Heart right ventricle (tissue), 16 donors: ENCODE results near the gene TBX15. TPM values are rescaled to one million over a fixed set of nuclear protein-coding genes. Genes with fewer than 3 reads are reported as not detected.

Experiments used
- ATAC-seq, 8 donors: fragments of 200-7000 bp; cut with Tn5 transposase; one replicate each; pipeline ENCODE4 v1.9.1; 2020; ENCODE audit warnings: mild to moderate bottlenecking in 8 of 8, moderate library complexity in 8 of 8, moderate number of reproducible peaks in 1 of 8
- DNase-seq, 2 donors: peaks; one replicate each; pipeline ENCODE4 v3.0.0-alpha.2; 2020
- H3K27ac ChIP-seq, 10 donors: fragments of 200-600 bp; sonication (generic) in 2 of 10; one replicate each; pipeline versions ENCODE4 v1.5.0 to v1.8.0; 2020 to 2022; ENCODE audit warnings: mild to moderate bottlenecking in 3 of 10
- H3K27me3 ChIP-seq, 7 donors: fragments of 200-600 bp; one replicate each; pipeline ENCODE4 v1.8.0; 2021 to 2022; ENCODE audit warnings: mild to moderate bottlenecking in 2 of 7
- H3K36me3 ChIP-seq, 9 donors: fragments of 200-600 bp; sonication (generic) in 1 of 9; one replicate each; pipeline versions ENCODE4 v1.5.0 to v1.8.0; 2020 to 2022; ENCODE audit warnings: mild to moderate bottlenecking in 2 of 9
- H3K4me1 ChIP-seq, 9 donors: fragments of 200-600 bp; sonication (generic) in 1 of 9; one replicate each; pipeline versions ENCODE4 v1.5.0 to v1.8.0; 2020 to 2022; ENCODE audit warnings: mild to moderate bottlenecking in 4 of 9
- H3K4me3 ChIP-seq, 10 donors: fragments of 200-600 bp; sonication (generic) in 2 of 10; one replicate each; pipeline versions ENCODE4 v1.5.0 to v1.8.0; 2020 to 2022; ENCODE audit warnings: mild to moderate bottlenecking in 7 of 10, moderate library complexity in 2 of 10
- H3K9me3 ChIP-seq, 11 donors: fragments of 200-600 bp in 10 of 11; sonication (generic) in 2 of 11; one replicate each; pipeline versions ENCODE4 v1.5.0 to v1.8.0; 2013 to 2022; ENCODE audit warnings: mild to moderate bottlenecking in 2 of 11, control low read depth in 1 of 11, moderate library complexity in 1 of 11
- WGBS, 2 donors: extraction: QIAGEN DNeasy Blood & Tissue Kit; methylation state at CpG; one replicate each; pipeline ENCODE4 v1.1.7; 2013; ENCODE audit warnings: inconsistent platforms in 1 of 2; 5-methylcytosine and 5-hydroxymethylcytosine counted together
- intact Hi-C, 10 donors: fragments of 100-400 bp; cut with DNase I; formaldehyde crosslinking; loops; one replicate each; pipeline versions ENCODE4 v1.11.1 to v1.14.2; 2022
- polyA plus RNA-seq, 2 donors: library from polyadenylated mRNA; stranded (reverse); fragments of 200-250 nt; gene quantifications; one replicate each; pipeline ENCODE4 v1.2.3, GENCODE V29; 2013
- total RNA-seq, 10 donors: library from RNA; stranded (reverse); fragmentation: NEBNext Ultra II Directional in 3 of 10; extraction: Animal tissue kit (Norgen Biotek cat#: 25700) in 3 of 10; gene quantifications; one replicate each; pipeline versions ENCODE4 v1.2.1 to v1.2.4, GENCODE V29; 2021 to 2023
- TF ChIP-seq, protein P1 (sequence below), 9 donors: fragments of 200-600 bp; sonication (generic) in 2 of 9; IDR thresholded peaks; one replicate each; pipeline versions ENCODE4 v1.5.0 to v1.8.0; 2021 to 2022; ENCODE audit warnings: antibody characterized with exemption in 9 of 9, mild to moderate bottlenecking in 5 of 9, moderate library complexity in 1 of 9
- donor health status: Arrhythmogenic right ventricular cardiomyopathy.
- donor health status: ischemic (EF 13 %, LVEDD 7.1; RV severe dilation, severe dysfunction).
- donor health status: healthy with polysubstance abuse.
- donor health status: DM: no; HTN: yes; CAD: no.
- donor health status: DM: no; HTN: no; CAD: no.
- donor health status: ischemic (EF 25% LVEDD 6.9; RV normal size, moderate dysfunction).
- donor health status: ischemic (EF 25% LVEDD 5.7; RV mildly dilated, moderate dysfunction).
- donor health status: healthy.
- donor health status: DM: yes; HTN: yes; CAD: no.
- donor health status: Ischemic cardiomyopathy.
- donor health status: ischemic (EF 35%, LVEDD 5.7; RV mildly dilated, moderate dysfunction).
- donor health status: nonischemic (EF 11% LVEDD 7.7; RV severe dilation, severe dysfunction).
- donor health status: DM: yes; HTN: yes; CAD: no.
- donor health status: PGD.
- donor health status: ischemic (EF 29% LVEDD 5.4; RV normal size, mild dysfunction).
- donor health status: nonischemic (EF 23%, LVEDD 6.1; RV moderate dilation, normal function).

TBX15 gene
- total and polyA plus RNA-seq, 12 donors = 0.18 to 1.1 (median 0.47) TPM

DNA sequence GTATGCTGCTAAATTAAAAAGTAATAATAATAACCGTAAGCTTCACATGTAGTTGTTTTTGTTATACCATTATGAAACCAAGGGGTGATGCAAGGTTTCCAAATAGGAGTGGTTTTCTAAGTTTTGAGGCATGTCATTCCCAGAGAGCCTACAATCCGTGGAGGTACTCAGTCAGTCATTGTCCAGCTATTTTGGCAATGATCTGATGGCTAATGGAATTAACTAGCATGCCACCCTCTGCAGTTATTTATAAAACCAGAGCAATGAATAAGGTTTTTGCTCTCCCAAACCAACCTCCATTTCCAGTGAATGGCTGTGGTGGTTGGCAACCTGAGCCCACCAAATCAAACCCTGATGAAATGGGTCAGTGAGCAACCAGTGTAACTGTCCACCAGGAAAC lies 106.4 kb downstream of the TBX15 start:
- no peaks in the 10 kb centered on the region for H3K27me3 ChIP-seq
- TF ChIP-seq, protein P1, sequence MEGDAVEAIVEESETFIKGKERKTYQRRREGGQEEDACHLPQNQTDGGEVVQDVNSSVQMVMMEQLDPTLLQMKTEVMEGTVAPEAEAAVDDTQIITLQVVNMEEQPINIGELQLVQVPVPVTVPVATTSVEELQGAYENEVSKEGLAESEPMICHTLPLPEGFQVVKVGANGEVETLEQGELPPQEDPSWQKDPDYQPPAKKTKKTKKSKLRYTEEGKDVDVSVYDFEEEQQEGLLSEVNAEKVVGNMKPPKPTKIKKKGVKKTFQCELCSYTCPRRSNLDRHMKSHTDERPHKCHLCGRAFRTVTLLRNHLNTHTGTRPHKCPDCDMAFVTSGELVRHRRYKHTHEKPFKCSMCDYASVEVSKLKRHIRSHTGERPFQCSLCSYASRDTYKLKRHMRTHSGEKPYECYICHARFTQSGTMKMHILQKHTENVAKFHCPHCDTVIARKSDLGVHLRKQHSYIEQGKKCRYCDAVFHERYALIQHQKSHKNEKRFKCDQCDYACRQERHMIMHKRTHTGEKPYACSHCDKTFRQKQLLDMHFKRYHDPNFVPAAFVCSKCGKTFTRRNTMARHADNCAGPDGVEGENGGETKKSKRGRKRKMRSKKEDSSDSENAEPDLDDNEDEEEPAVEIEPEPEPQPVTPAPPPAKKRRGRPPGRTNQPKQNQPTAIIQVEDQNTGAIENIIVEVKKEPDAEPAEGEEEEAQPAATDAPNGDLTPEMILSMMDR (IDR thresholded peaks at IDR 0.05) = no peak
- no peaks in the 10 kb centered on the region for H3K9me3 ChIP-seq
- no peak for ATAC-seq
- WGBS, 2 donors = 72 to 78% methylated on average over 2 of the region's 2 CpGs
- no peaks in the 10 kb centered on the region for H3K4me1 ChIP-seq
- DNase-seq = no peak
- intact Hi-C loops = no loop called here
- no peak overlapping the region for H3K4me3 ChIP-seq
- no peak overlapping the region for H3K27ac ChIP-seq
- no peaks in the 10 kb centered on the region for H3K36me3 ChIP-seq

DNA sequence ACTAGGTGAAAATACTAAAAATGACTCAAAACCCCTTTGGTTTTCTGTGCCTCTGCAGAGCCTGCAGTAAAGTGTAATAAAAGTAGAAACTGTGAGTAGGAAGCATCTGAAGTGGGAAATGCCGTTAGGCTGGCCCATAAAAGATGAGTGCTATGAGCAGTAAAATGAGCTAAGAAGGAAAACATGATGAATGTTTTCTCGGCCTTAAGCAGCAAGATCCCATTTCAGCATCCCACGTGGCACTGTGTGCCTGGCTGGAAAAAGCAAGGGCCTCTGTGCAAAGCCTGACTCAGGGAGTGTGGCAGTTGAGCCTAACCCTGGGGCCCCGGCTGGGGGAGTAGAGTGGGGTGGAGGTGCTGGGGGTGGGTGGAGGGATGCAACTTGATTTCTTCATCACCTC lies 109.5 kb downstream of the TBX15 start:
- ATAC-seq (no peak), DNase-seq (no peak)
- intact Hi-C loops = no loop called here
- no peak overlapping the region for H3K4me3 ChIP-seq
- no peaks in the 10 kb centered on the region for H3K4me1 ChIP-seq
- 68 to 79% methylated on average over 4 of the region's 4 CpGs for WGBS, 2 donors
- no peak overlapping the region for H3K27ac ChIP-seq
- H3K36me3 ChIP-seq = no peaks in the 10 kb centered on the region
- H3K9me3 ChIP-seq = no peaks in the 10 kb centered on the region
- no peaks in the 10 kb centered on the region for H3K27me3 ChIP-seq
- TF ChIP-seq, protein P1 (IDR thresholded peaks at IDR 0.05) = no peak

DNA sequence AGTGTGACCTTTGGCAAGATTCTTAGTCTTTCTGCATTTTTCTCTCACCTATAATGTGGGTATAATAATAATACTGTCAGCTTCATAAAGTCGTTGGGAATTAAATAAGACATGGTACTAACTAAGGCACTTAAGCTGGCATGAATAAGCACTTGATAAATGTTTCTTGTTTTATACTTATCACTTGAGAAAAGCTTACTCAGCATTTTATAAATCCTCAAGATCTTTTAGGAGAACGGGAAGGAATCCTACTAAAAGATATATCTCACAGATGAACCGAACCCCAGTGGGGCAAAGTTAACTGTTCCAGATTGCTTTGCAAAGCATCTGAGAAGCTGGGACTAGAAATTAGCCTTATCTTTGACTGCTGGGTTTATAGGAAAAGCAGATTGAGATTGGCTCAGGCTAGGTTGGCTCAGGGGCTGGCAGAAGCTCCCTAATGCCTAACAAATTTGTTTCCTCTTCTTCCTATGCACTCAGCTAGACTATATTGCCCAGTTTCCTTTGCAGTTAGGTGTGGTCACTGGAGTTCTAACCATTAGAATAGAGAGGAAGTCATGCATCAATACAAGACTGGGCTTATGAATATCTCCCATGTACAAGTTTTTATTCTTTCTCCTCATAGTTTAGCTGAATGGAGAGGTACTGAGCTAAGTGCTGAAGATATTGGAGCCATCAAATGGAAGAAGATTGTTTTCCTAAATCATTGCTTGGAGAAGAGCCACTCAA lies 110.3 kb downstream of the TBX15 start:
- no peaks in the 10 kb centered on the region for H3K4me1 ChIP-seq
- H3K27me3 ChIP-seq = no peaks in the 10 kb centered on the region
- intact Hi-C loops = no loop called here
- ATAC-seq (no peak), DNase-seq (no peak)
- no peaks in the 10 kb centered on the region for H3K36me3 ChIP-seq
- no peak overlapping the region for H3K4me3 ChIP-seq
- no peaks in the 10 kb centered on the region for H3K9me3 ChIP-seq
- 64 to 70% methylated on average over 3 of the region's 3 CpGs for WGBS, 2 donors
- H3K27ac ChIP-seq = no peak overlapping the region
- TF ChIP-seq, protein P1 (IDR thresholded peaks at IDR 0.05) = no peak

DNA sequence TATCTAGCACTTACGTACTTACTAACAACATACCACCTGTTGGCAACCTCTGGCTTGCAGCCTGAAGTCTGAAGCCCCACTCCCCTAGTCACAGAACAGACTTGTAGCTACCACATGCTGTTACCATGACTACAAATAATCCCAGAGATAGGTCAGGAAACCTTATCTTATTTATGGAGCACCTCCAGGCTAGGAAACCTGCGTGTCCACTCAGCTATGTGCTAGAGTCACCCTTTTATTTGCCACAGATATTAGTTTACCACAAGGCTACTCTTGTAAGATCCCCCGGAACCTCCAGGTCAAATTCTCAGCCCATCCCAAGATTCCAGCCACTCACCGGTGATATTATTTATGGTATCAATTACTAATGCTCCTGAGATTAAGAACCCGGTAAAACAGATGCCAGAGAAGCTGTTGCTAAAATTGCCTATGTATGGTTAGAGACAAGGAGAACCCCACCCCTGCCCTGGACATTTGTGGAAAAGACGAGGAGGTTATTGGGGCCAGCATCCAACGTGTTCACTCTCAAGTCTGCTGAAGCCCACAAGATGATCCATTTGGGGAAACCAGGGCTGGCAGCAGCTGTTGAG lies 116.5 kb downstream of the TBX15 start:
- Histone ChIP-seq H3K9me3 (no peaks in the 10 kb centered on the region), H3K27me3 (no peaks in the 10 kb centered on the region), H3K36me3 (no peaks in the 10 kb centered on the region), H3K4me3 (no peak overlapping the region), H3K27ac (no peak overlapping the region), H3K4me1 (no peaks in the 10 kb centered on the region)
- intact Hi-C loops = no loop called here
- DNase-seq (no peak), ATAC-seq (no peak)
- TF ChIP-seq, protein P1 (IDR thresholded peaks at IDR 0.05) = no peak
- 65 to 67% methylated on average over 7 of the region's 7 CpGs for WGBS, 2 donors
